HepG2 (cell line): Measurements from ENCODE around the gene PIM3. TPM values are rescaled to one million over a fixed set of nuclear protein-coding genes. Genes with fewer than 3 reads are reported as not detected.
A peak's percentile ranks its signal among the peaks of the same experiment; 100 is the strongest.

Source experiments
- ESRRA ChIP-seq: sonication (generic); formaldehyde crosslinking; IDR thresholded peaks from 2 replicates; pipeline ENCODE4 v1.5.1; 2020; ENCODE audit warnings: mild to moderate bottlenecking, low read depth, missing genetic modification reagents
- GPN1 ChIP-seq: sonication (generic); formaldehyde crosslinking; IDR thresholded peaks from 2 replicates; pipeline ENCODE4 v1.5.1; 2020; ENCODE audit warnings: missing genetic modification reagents, borderline replicate concordance
- HOXA3 ChIP-seq: sonication (generic); formaldehyde crosslinking; IDR thresholded peaks from 2 replicates; pipeline ENCODE4 v1.5.0; 2020; ENCODE audit warnings: missing genetic modification reagents
- KDM4B ChIP-seq: sonication (generic); formaldehyde crosslinking; IDR thresholded peaks from 2 replicates; pipeline ENCODE4 v1.4.0; 2020; ENCODE audit warnings: missing genetic modification reagents
- MYC ChIP-seq: sonication (generic); formaldehyde crosslinking; IDR thresholded peaks from 2 replicates; pipeline ENCODE4 v1.9.0; 2021; ENCODE audit warnings: missing genetic modification reagents, borderline replicate concordance
- NBN ChIP-seq: fragments of 450-650 bp; conservative IDR thresholded peaks from 2 replicates; pipeline ENCODE4 v1.6.1; 2017
- PPARG ChIP-seq: conservative IDR thresholded peaks from 2 replicates; pipeline ENCODE4 v1.6.1; 2016; ENCODE audit warnings: missing biosample characterization, missing genetic modification reagents
- RXRA ChIP-seq: sonication (generic); formaldehyde crosslinking; IDR thresholded peaks from 2 replicates; pipeline ENCODE4 v1.5.1; 2020; ENCODE audit warnings: missing genetic modification reagents
- SKI ChIP-seq: fragments of 450-650 bp; IDR thresholded peaks from one replicate; pipeline ENCODE4 v1.6.1; 2018; ENCODE audit warnings: mild to moderate bottlenecking; ENCODE audit not compliant: partially characterized antibody
- SMARCE1 ChIP-seq: fragments of 450-650 bp; IDR thresholded peaks from 2 replicates; pipeline ENCODE4 v1.6.1; 2017; ENCODE audit warnings: borderline replicate concordance
- ZFP62 ChIP-seq: sonication (generic); formaldehyde crosslinking; IDR thresholded peaks from 2 replicates; pipeline ENCODE4 v1.4.0; 2020; ENCODE audit warnings: missing genetic modification reagents
- ZFX ChIP-seq: sonication (generic); formaldehyde crosslinking; IDR thresholded peaks from 2 replicates; pipeline ENCODE4 v1.4.0; 2020; ENCODE audit warnings: mild to moderate bottlenecking, low read depth, missing genetic modification reagents, moderate library complexity
- ZNF124 ChIP-seq: sonication (generic); formaldehyde crosslinking; IDR thresholded peaks from 2 replicates; pipeline ENCODE4 v1.4.0; 2020; ENCODE audit warnings: missing genetic modification reagents
- ZNF251 ChIP-seq: sonication (generic); formaldehyde crosslinking; IDR thresholded peaks from 2 replicates; pipeline ENCODE4 v1.9.0; 2021; ENCODE audit warnings: mild to moderate bottlenecking, missing genetic modification reagents
- ZNF567 ChIP-seq: sonication (generic); formaldehyde crosslinking; IDR thresholded peaks from 2 replicates; pipeline ENCODE4 v1.8.1; 2023; ENCODE audit warnings: mild to moderate bottlenecking, missing genetic modification reagents, borderline replicate concordance
- ZNF570 ChIP-seq: sonication (generic); formaldehyde crosslinking; IDR thresholded peaks from 2 replicates; pipeline ENCODE4 v1.4.0; 2020; ENCODE audit warnings: mild to moderate bottlenecking, missing genetic modification reagents, borderline replicate concordance
- ZNF660 ChIP-seq: sonication (generic); formaldehyde crosslinking; IDR thresholded peaks from 2 replicates; pipeline ENCODE4 v1.5.1; 2020; ENCODE audit warnings: mild to moderate bottlenecking, low read depth, missing genetic modification reagents, borderline replicate concordance
- ZNF781 ChIP-seq: sonication (generic); formaldehyde crosslinking; IDR thresholded peaks from 2 replicates; pipeline ENCODE4 v1.5.1; 2020; ENCODE audit warnings: borderline replicate concordance, mild to moderate bottlenecking, missing genetic modification reagents; ENCODE audit errors: not compliant biosample characterization
- polyA plus RNA-seq, 8 experiments: library from polyadenylated mRNA; depleted of rRNA in 3 of 8; stranded (reverse) in 7 of 8; unstranded in 1 of 8; fragments of >200 nt; fragmentation: Illumina TruSeq in 4 of 8; extraction: Trizol in 4 of 8; gene quantifications; 2 replicates each; pipeline versions ENCODE4 v1.2.1 to v1.2.3, GENCODE V29; 2011 to 2016; ENCODE audit warnings: low read depth in 4 of 8, missing spikeins in 1 of 8, mixed read lengths in 1 of 8; ENCODE audit not compliant: insufficient read depth in 1 of 8
- total RNA-seq, 5 experiments: library from RNA; depleted of rRNA; stranded (reverse); fragments of >200 nt; fragmentation: Illumina TruSeq; extraction: Trizol; gene quantifications; 2 replicates each; pipeline ENCODE4 v1.2.3, GENCODE V29; 2016; ENCODE audit warnings: low read depth in 1 of 5
- TF ChIP-seq, protein P1 (sequence below): sonication (generic); formaldehyde crosslinking; IDR thresholded peaks from 2 replicates; pipeline ENCODE4 v1.8.1; 2023; ENCODE audit warnings: mild to moderate bottlenecking, missing genetic modification reagents, borderline replicate concordance
- TF ChIP-seq, protein P2 (sequence below): sonication (generic); formaldehyde crosslinking; IDR thresholded peaks from 2 replicates; pipeline ENCODE4 v1.4.0; 2020; ENCODE audit warnings: missing genetic modification reagents, borderline replicate concordance
- TF ChIP-seq, protein P3 (sequence below): sonication (generic); formaldehyde crosslinking; IDR thresholded peaks from 2 replicates; pipeline ENCODE4 v1.4.0; 2020; ENCODE audit warnings: missing genetic modification reagents
- TF ChIP-seq, protein P4 (sequence below), 2 experiments: IDR thresholded peaks; 2 replicates each; pipeline ENCODE4 v1.6.1; 2011 to 2012; ENCODE audit warnings: low read length in 2 of 2, borderline replicate concordance in 1 of 2, low read depth in 1 of 2, mild to moderate bottlenecking in 1 of 2, moderate library complexity in 1 of 2

PIM3 gene
- total and polyA plus RNA-seq, 2 of the 13 experiments (the other 11 are each of a cell fraction or from before 2014, with no cell fraction given): 21.6 to 31.2 TPM

DNA sequence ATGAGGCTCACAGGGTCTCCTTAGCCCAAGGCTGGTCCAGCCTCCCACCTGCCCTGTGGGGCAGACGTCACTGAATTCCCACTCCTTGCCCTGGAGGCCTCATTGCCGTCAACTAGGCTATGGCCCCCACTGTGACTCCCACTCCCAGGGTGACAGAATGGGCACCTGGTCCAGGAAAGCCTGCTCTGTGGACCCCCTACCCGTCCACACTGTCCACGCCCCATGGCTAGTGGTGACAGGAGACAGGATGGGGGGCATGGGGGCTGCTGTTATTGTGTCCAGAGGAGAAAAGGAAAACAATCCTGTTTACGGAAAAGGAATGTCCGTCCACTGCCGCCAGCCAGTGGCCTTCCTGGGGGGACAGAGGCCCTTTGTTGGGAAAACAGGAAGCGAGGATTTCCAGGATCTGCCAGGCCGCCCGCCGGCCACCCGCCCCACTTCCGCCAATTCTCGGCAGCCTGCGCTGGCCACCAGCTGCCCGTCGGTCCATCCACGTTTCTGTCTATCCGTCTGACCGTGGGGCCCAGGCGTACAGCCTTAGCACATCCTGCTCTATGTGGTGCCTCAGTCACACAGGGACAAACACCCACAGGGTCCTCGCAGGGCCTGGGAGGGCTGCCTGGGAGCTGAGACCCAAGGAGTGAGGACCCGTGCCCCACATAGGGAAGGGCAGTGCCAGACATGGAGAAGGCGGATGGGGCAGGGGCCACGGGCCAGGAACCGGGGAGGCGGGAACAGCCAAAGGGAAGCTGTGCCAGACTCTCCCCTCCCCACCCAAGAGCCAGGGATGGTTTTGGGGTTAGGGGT lies 22.6 kb upstream of the PIM3 start (continued):
- TF ChIP-seq ZNF570 (CRISPR knock-in tag) (no peak), ESRRA (no peak), PPARG (CRISPR knock-in tag) (peak; percentile 63), HOXA3 (peak; percentile 54; the same call in 1 of the 2 replicates), RXRA (CRISPR knock-in tag) (peak; percentile 52; the same call in 1 of the 2 replicates), ZFP62 (CRISPR knock-in tag) (no peak), ZNF781 (CRISPR knock-in tag) (no peak), SKI (peak; percentile 36), GPN1 (CRISPR knock-in tag) (no peak), SMARCE1 (no peak), KDM4B (CRISPR knock-in tag) (no peak), ZNF567 (CRISPR knock-in tag) (no peak), MYC (CRISPR knock-in tag) (peak; percentile 66; the same call in 1 of the 2 replicates), NBN (no peak), ZNF251 (CRISPR knock-in tag) (no peak), ZNF660 (CRISPR knock-in tag) (no peak), ZFX (CRISPR knock-in tag) (peak; percentile 86), ZNF124 (CRISPR knock-in tag) (no peak)
- TF ChIP-seq, protein P1, sequence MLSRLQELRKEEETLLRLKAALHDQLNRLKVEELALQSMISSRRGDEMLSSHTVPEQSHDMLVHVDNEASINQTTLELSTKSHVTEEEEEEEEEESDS: no peak
- TF ChIP-seq, protein P2, sequence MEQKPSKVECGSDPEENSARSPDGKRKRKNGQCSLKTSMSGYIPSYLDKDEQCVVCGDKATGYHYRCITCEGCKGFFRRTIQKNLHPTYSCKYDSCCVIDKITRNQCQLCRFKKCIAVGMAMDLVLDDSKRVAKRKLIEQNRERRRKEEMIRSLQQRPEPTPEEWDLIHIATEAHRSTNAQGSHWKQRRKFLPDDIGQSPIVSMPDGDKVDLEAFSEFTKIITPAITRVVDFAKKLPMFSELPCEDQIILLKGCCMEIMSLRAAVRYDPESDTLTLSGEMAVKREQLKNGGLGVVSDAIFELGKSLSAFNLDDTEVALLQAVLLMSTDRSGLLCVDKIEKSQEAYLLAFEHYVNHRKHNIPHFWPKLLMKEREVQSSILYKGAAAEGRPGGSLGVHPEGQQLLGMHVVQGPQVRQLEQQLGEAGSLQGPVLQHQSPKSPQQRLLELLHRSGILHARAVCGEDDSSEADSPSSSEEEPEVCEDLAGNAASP (CRISPR knock-in tag): peak; percentile 83; the same call in 1 of the 2 replicates
- TF ChIP-seq, protein P3, sequence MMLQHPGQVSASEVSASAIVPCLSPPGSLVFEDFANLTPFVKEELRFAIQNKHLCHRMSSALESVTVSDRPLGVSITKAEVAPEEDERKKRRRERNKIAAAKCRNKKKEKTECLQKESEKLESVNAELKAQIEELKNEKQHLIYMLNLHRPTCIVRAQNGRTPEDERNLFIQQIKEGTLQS (CRISPR knock-in tag): 0 out of 2 replicates have a peak, but pooled peaks have one; percentile 36
- TF ChIP-seq, protein P4, sequence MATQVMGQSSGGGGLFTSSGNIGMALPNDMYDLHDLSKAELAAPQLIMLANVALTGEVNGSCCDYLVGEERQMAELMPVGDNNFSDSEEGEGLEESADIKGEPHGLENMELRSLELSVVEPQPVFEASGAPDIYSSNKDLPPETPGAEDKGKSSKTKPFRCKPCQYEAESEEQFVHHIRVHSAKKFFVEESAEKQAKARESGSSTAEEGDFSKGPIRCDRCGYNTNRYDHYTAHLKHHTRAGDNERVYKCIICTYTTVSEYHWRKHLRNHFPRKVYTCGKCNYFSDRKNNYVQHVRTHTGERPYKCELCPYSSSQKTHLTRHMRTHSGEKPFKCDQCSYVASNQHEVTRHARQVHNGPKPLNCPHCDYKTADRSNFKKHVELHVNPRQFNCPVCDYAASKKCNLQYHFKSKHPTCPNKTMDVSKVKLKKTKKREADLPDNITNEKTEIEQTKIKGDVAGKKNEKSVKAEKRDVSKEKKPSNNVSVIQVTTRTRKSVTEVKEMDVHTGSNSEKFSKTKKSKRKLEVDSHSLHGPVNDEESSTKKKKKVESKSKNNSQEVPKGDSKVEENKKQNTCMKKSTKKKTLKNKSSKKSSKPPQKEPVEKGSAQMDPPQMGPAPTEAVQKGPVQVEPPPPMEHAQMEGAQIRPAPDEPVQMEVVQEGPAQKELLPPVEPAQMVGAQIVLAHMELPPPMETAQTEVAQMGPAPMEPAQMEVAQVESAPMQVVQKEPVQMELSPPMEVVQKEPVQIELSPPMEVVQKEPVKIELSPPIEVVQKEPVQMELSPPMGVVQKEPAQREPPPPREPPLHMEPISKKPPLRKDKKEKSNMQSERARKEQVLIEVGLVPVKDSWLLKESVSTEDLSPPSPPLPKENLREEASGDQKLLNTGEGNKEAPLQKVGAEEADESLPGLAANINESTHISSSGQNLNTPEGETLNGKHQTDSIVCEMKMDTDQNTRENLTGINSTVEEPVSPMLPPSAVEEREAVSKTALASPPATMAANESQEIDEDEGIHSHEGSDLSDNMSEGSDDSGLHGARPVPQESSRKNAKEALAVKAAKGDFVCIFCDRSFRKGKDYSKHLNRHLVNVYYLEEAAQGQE (IDR thresholded peaks at IDR 0.05; ENCODE audit: borderline replicate concordance in 1 of 2, low read depth in 1 of 2, low read length in 2 of 2): no peak
